Caco-2 (cell line): ENCODE data around the gene EPHA4. TPM values are rescaled to one million over a fixed set of nuclear protein-coding genes. Genes with fewer than 3 reads are reported as not detected.

Source experiments
- BruUV-seq: library from RNA; stranded (reverse); fragments of 400-500 nt; replicated peaks from 2 replicates; lab custom pipeline; 2021; lab: Mats Ljungman, UMichigan
- CTCF ChIA-PET: fragments of 300-600 bp; sonication (Branson Sonifier 250); formaldehyde crosslinking; loops from one replicate; lab custom pipeline; 2022; ENCODE audit warnings: antibody characterized with exemption; lab: Charles Lee
- POLR2A ChIA-PET: fragments of 300-600 bp; sonication (Branson Sonifier 250); formaldehyde crosslinking; loops from one replicate; lab custom pipeline; 2022; ENCODE audit warnings: antibody characterized with exemption; lab: Charles Lee
- DNase-seq, 2 experiments: peaks; one replicate each; pipeline versions ENCODE4 v3.0.0 to v3.0.0-alpha.2; 2020 to 2022
- H3K27me3 ChIP-seq: replicated peaks from 2 replicates; pipeline ENCODE4 v1.6.0; 2011; ENCODE audit warnings: low read length; ENCODE audit not compliant: control insufficient read depth, insufficient read depth
- H3K36me3 ChIP-seq: 2 replicates; pipeline ENCODE4 v1.5.1; 2011; ENCODE audit warnings: low read length; ENCODE audit not compliant: control insufficient read depth, insufficient read depth
- H3K4me1 ChIP-seq: fragments of 250-450 bp; sonication (Bioruptor Pico); 2 replicates; pipeline ENCODE4 v1.5.1; 2020; ENCODE audit warnings: mild to moderate bottlenecking
- H3K4me3 ChIP-seq: 2 replicates; pipeline ENCODE4 v1.5.1; 2011; ENCODE audit warnings: low read depth, mild to moderate bottlenecking, control low read depth, low read length
- H3K9me3 ChIP-seq: fragments of 250-450 bp; sonication (Bioruptor Pico); 2 replicates; pipeline ENCODE4 v1.5.1; 2020; ENCODE audit warnings: mild to moderate bottlenecking, moderate library complexity
- H3K27ac Mint-ChIP-seq: one replicate; pipeline ENCODE4 v1.8.0; 2022; ENCODE audit warnings: mixed read lengths; ENCODE audit not compliant: unreplicated experiment
- H3K27me3 Mint-ChIP-seq: one replicate; pipeline ENCODE4 v1.8.0; 2022; ENCODE audit warnings: mixed read lengths; ENCODE audit not compliant: insufficient read depth, unreplicated experiment
- H3K36me3 Mint-ChIP-seq: one replicate; pipeline ENCODE4 v1.8.0; 2022; ENCODE audit warnings: mild to moderate bottlenecking, mixed read lengths; ENCODE audit not compliant: insufficient read depth, unreplicated experiment
- H3K4me1 Mint-ChIP-seq: one replicate; pipeline ENCODE4 v1.8.0; 2022; ENCODE audit warnings: low read depth, mixed read lengths; ENCODE audit not compliant: unreplicated experiment
- H3K4me3 Mint-ChIP-seq: one replicate; pipeline ENCODE4 v1.8.0; 2022; ENCODE audit warnings: mild to moderate bottlenecking, moderate library complexity, mixed read lengths; ENCODE audit not compliant: unreplicated experiment
- H3K9me3 Mint-ChIP-seq: one replicate; pipeline ENCODE4 v1.8.0; 2022; ENCODE audit warnings: mixed read lengths; ENCODE audit not compliant: unreplicated experiment
- CTCF ChIP-seq, 2 experiments: fragments of 200-600 bp in 1 of 2; IDR thresholded peaks; 1 replicate in 1 of 2; 2 replicates in 1 of 2; pipeline versions ENCODE4 v1.5.1 to v1.8.0; 2011 to 2022; ENCODE audit warnings: antibody characterized with exemption in 1 of 2, control low read depth in 1 of 2, inconsistent platforms in 1 of 2, low read depth in 1 of 2, low read length in 1 of 2, mild to moderate bottlenecking in 1 of 2, moderate library complexity in 1 of 2; ENCODE audit not compliant: insufficient read depth in 1 of 2, severe bottlenecking in 1 of 2, unreplicated experiment in 1 of 2
- intact Hi-C: fragments of 100-400 bp; cut with micrococcal nuclease; formaldehyde crosslinking; loops from one replicate; pipeline ENCODE4 v1.10.0; 2022; ENCODE audit not compliant: unreplicated experiment
- total RNA-seq: library from RNA; stranded (reverse); gene quantifications from 2 replicates; pipeline ENCODE4 v1.2.3, GENCODE V29; 2022

Gene EPHA4
- total RNA-seq, 1 experiment from 2014 or later = 95.5 TPM

- peaks cover 15% of the 10 kb centered on the region for H3K4me1 ChIP-seq
- Mint-ChIP-seq H3K27me3 (no peaks in the 10 kb centered on the region), H3K27ac (no peak overlapping the region), H3K4me3 (no peak overlapping the region), H3K9me3 (no peaks in the 10 kb centered on the region), H3K36me3 (peaks cover 41% of the 10 kb centered on the region), H3K4me1 (peaks cover 13% of the 10 kb centered on the region)
- no TSS peak for BruUV-seq
- H3K9me3 ChIP-seq = no peaks in the 10 kb centered on the region
- no peaks in the 10 kb centered on the region for H3K27me3 ChIP-seq
- CTCF ChIA-PET = no interaction called here
- no peaks in the 10 kb centered on the region for H3K36me3 ChIP-seq
- POLR2A ChIA-PET = no interaction called here
- no peak for TF ChIP-seq CTCF (IDR thresholded peaks at IDR 0.05; ENCODE audit: insufficient read depth in 1 of 2, low read depth in 1 of 2, low read length in 1 of 2, severe bottlenecking in 1 of 2, unreplicated experiment in 1 of 2)
- intact Hi-C loops = no loop called here
- DNase-seq = no peak
- H3K4me3 ChIP-seq = no peak overlapping the region
Measured at GRCh38 chr2:221506469-221506868, 65.6 kb downstream of the EPHA4 start.

GRCh38 chr2:221505605-221506004 lies 66.5 kb downstream of the EPHA4 start:
- no peaks in the 10 kb centered on the region for H3K27me3 Mint-ChIP-seq
- Histone ChIP-seq H3K4me1 (peaks cover 23% of the 10 kb centered on the region), H3K36me3 (no peaks in the 10 kb centered on the region), H3K27me3 (no peaks in the 10 kb centered on the region), H3K4me3 (no peak overlapping the region), H3K9me3 (no peaks in the 10 kb centered on the region)
- no peak for DNase-seq
- ChIA-PET CTCF (no interaction called here), POLR2A (no interaction called here)
- intact Hi-C loops = no loop called here
- H3K36me3 Mint-ChIP-seq = peaks cover 43% of the 10 kb centered on the region
- no peak overlapping the region for H3K27ac Mint-ChIP-seq
- no peak overlapping the region for H3K4me3 Mint-ChIP-seq
- no peak for TF ChIP-seq CTCF (IDR thresholded peaks at IDR 0.05; ENCODE audit: insufficient read depth in 1 of 2, low read depth in 1 of 2, low read length in 1 of 2, severe bottlenecking in 1 of 2, unreplicated experiment in 1 of 2)
- H3K4me1 Mint-ChIP-seq = peaks cover 22% of the 10 kb centered on the region
- H3K9me3 Mint-ChIP-seq = no peaks in the 10 kb centered on the region
- no TSS peak for BruUV-seq

GRCh38 chr2:221504905-221505304 lies 67.2 kb downstream of the EPHA4 start:
- no TSS peak for BruUV-seq
- H3K36me3 Mint-ChIP-seq = peaks cover 48% of the 10 kb centered on the region
- H3K27me3 ChIP-seq = no peaks in the 10 kb centered on the region
- no peak overlapping the region for H3K27ac Mint-ChIP-seq
- POLR2A ChIA-PET = no interaction called here
- intact Hi-C loops = no loop called here
- H3K36me3 ChIP-seq = no peaks in the 10 kb centered on the region
- H3K4me3 ChIP-seq = no peak overlapping the region
- H3K4me3 Mint-ChIP-seq = no peak overlapping the region
- peaks cover 28% of the 10 kb centered on the region for H3K4me1 Mint-ChIP-seq
- no peak for TF ChIP-seq CTCF (IDR thresholded peaks at IDR 0.05; ENCODE audit: insufficient read depth in 1 of 2, low read depth in 1 of 2, low read length in 1 of 2, severe bottlenecking in 1 of 2, unreplicated experiment in 1 of 2)
- no peak for DNase-seq
- no peaks in the 10 kb centered on the region for H3K9me3 Mint-ChIP-seq
- H3K9me3 ChIP-seq = no peaks in the 10 kb centered on the region
- no peaks in the 10 kb centered on the region for H3K27me3 Mint-ChIP-seq
- peaks cover 24% of the 10 kb centered on the region for H3K4me1 ChIP-seq
- CTCF ChIA-PET = no interaction called here
